Prostate gland (tissue), 2 donors: ENCODE results near the gene SEZ6L.

ENCODE experiments used
- POLR2A ChIP-seq: fragments of 450-650 bp; IDR thresholded peaks from one replicate; pipeline ENCODE4 v1.6.1; 2016; ENCODE audit warnings: antibody characterized with exemption, mild to moderate bottlenecking
- TF ChIP-seq, protein P1 (sequence below), 4 experiments: fragments of 200-600 bp in 2 of 4; fragments of 450-650 bp in 2 of 4; sonication (generic) in 2 of 4; IDR thresholded peaks; 1 replicate in 3 of 4; 2 replicates in 1 of 4; pipeline ENCODE4 v1.5.1; 2016 to 2019; ENCODE audit warnings: antibody characterized with exemption in 4 of 4, mild to moderate bottlenecking in 2 of 4, moderate library complexity in 2 of 4

DNA sequence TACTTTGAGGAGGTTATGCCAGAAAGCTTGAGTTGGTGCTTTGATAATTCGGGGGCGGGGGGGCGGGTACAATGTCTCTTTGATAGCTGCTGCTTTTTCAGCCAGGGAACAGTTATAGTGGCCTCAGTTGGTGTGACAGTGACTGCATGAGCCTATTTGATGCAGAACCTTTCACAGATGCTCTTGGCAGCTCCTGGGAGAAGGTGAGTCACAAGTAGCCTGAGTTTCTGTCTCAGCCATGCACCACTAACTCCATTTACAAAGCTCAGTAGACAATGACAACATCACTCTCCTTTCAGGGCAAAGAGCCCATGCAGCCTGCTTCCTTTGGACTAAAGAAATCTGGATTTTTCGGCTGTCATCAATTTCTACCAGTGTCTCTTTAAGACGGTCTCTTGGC lies 42.1 kb upstream of the SEZ6L start:
- TF ChIP-seq, protein P1, sequence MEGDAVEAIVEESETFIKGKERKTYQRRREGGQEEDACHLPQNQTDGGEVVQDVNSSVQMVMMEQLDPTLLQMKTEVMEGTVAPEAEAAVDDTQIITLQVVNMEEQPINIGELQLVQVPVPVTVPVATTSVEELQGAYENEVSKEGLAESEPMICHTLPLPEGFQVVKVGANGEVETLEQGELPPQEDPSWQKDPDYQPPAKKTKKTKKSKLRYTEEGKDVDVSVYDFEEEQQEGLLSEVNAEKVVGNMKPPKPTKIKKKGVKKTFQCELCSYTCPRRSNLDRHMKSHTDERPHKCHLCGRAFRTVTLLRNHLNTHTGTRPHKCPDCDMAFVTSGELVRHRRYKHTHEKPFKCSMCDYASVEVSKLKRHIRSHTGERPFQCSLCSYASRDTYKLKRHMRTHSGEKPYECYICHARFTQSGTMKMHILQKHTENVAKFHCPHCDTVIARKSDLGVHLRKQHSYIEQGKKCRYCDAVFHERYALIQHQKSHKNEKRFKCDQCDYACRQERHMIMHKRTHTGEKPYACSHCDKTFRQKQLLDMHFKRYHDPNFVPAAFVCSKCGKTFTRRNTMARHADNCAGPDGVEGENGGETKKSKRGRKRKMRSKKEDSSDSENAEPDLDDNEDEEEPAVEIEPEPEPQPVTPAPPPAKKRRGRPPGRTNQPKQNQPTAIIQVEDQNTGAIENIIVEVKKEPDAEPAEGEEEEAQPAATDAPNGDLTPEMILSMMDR (IDR thresholded peaks at IDR 0.05) = no peak
- no peak for TF ChIP-seq POLR2A
